KOPT-K1 (cell line): Measurements from ENCODE around the gene MEG3.
A peak's percentile ranks its signal among the peaks of the same experiment; 100 is the strongest.

Source experiments
- H3K27ac ChIP-seq: fragments of 200-600 bp; sonication (generic); 2 replicates; pipeline ENCODE4 v1.5.1; 2016; ENCODE audit warnings: antibody characterized with exemption, mild to moderate bottlenecking, low read depth, low read length; ENCODE audit not compliant: poor library complexity, severe bottlenecking
- H3K36me3 ChIP-seq: fragments of 200-600 bp; sonication (generic); 2 replicates; pipeline ENCODE4 v1.5.1; 2017; ENCODE audit warnings: antibody characterized with exemption, mild to moderate bottlenecking, low read length, moderate library complexity; ENCODE audit not compliant: insufficient read depth
- H3K9me3 ChIP-seq: fragments of 200-600 bp; sonication (generic); 2 replicates; pipeline ENCODE4 v1.5.1; 2017; ENCODE audit warnings: antibody characterized with exemption, low read length, mild to moderate bottlenecking; ENCODE audit not compliant: insufficient read depth, poor library complexity, severe bottlenecking

Gene MEG3

DNA sequence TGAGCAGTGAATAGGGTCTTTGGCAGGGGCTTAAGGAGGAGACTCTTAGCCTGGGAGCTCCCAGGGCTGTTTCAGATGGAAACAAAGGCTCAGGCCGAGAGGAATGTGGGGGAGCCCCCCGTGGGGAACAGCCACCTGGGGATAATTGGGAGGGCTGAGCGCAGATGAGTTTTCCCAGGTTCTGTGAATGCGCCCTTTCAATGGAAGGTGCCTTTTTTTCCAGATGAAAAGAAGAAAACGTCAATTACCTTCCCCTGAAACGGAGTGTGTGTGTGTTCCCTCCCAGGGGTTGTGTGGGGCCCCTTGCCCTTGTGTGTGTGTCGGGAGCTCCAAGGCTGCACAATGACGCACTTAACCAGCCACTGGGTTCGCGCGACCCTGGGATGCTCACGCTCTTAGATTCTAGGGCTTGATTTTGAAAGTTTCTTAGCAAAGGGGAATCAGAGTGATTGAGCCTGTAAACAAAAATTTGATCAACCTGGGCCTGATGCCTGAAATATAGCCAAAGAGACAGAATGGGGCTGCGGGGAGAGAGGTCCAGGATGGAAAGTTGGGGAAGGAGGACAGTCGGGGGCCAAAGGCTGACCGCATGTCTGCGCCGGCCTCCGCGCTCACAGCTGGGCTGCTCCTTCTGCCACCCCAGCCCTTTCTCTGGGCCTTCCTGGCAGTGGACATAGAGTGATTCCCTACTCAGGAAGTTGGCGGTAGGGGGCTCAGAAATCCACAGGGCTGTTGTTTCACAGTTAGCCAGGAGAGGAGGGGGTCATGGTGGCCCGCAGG is 14.6 kb downstream of the MEG3 start:
- no peaks in the 10 kb centered on the region for H3K36me3 ChIP-seq

GRCh38 chr14:100841066-100841760 is 15.3 kb downstream of the MEG3 start:
- Histone ChIP-seq H3K9me3 (no peaks in the 10 kb centered on the region), H3K36me3 (no peaks in the 10 kb centered on the region), H3K27ac (no peak overlapping the region)

More for the DNA sequence above, 14.6 kb downstream of the MEG3 start:
- H3K9me3 ChIP-seq, result no peaks in the 10 kb centered on the region
- H3K27ac ChIP-seq, result no peak overlapping the region

DNA sequence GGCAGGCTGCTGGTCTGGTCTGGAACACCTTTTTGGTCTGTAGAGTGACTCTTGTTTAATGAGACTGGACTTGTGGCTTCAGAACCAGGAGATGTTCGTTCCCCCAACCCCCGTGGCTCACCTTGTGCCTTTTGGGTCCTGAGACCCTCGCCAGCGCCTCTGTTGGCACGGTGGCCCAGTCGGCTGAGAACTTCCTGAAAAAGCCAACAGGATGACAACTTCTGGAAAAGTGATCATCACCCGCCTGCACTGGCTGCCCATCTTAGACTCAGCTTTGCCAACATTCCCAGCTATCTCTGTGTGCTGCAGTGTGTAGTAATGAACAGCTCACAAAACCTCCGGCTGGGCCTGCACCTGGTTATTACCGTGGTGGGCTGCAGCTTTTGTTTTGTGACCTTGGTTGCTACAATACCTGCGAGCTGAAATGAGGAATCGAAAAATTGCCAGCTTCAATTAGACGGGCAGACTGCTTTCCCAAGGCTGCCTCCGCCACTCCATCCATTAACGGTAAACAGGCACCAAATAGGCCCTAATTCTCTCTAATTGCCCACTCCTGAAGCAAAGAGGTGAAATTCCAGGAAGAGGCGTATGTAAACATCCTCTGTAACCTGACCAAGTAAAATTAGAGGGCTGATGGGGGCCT is 16.0 kb downstream of the MEG3 start:
- Histone ChIP-seq H3K27ac (no peak overlapping the region), H3K9me3 (no peaks in the 10 kb centered on the region)

DNA sequence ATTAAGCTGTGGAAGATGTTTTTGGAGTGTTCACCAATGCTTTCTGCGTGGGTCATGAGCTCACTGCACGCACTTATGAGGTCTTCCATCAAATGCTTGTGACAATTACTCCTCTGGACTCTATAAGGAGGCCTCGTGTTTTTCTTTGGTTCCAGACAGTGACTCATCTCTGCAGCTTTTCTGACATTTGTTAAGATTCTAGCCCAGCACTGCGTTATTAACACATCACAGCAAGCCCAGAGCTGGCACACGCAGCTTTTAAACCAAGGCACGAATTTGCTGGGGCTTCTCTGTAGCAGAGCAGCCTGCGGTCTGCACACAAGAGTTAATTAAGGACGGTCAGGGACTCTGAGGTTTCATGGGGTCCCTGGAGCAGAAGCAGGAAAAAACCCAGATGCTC is 16.9 kb downstream of the MEG3 start:
- Histone ChIP-seq H3K9me3 (no peaks in the 10 kb centered on the region), H3K36me3 (no peaks in the 10 kb centered on the region), H3K27ac (no peak overlapping the region)

More for the DNA sequence above, 16.0 kb downstream of the MEG3 start:
- H3K36me3 ChIP-seq, result no peaks in the 10 kb centered on the region

GRCh38 chr14:100844082-100844408 is 18.1 kb downstream of the MEG3 start:
- no peaks in the 10 kb centered on the region for H3K9me3 ChIP-seq
- H3K27ac ChIP-seq, result no peak overlapping the region
- H3K36me3 ChIP-seq, result no peaks in the 10 kb centered on the region

- Histone ChIP-seq H3K27ac (no peak overlapping the region), H3K36me3 (no peaks in the 10 kb centered on the region)
These were observed 18.5 kb downstream of the MEG3 start for GRCh38 chr14:100844421-100844820.

DNA sequence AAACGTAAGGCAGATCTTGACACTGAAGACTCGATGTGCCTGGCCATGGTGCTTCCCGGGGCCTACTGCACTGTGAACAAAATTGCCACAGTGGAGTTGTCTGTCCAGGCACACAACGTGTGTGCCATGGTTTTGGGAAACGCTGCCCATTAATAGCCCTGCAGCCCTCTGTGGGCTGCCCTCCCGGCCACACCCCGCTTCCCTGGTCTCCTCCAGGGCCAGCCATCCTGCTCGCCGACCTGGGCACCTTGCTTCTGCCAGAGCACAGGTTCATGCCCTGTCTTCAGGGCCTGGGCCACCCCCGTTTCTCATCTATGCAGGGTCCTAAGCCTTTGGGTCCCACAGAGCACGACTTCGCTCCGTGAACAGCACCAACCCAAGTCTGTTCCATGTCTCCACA is 18.9 kb downstream of the MEG3 start:
- Histone ChIP-seq H3K27ac (no peak overlapping the region), H3K36me3 (no peaks in the 10 kb centered on the region), H3K9me3 (no peaks in the 10 kb centered on the region)

More at GRCh38 chr14:100844421-100844820, 18.5 kb downstream of the MEG3 start:
- H3K9me3 ChIP-seq, result no peaks in the 10 kb centered on the region

DNA sequence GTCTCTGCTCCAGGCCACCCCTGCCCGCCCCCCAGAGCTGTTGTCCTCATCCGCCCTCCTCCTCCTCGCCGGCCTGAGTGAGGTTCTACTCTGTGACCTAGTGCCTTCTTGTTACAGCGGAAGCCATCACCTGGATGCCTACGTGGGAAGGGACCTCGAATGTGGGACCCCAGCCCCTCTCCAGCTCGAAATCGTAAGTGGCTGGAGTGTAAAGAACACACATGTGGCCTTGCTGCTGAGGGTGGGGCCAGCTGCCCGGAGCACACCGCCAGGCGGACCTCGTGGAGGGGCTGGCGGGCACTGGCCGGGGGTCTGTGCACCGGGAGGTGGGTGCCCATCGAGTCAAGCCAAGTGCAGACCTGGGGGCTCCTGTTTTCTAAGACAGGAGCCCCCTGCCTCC is 19.4 kb downstream of the MEG3 start:
- Histone ChIP-seq H3K27ac (no peak overlapping the region), H3K9me3 (no peaks in the 10 kb centered on the region), H3K36me3 (no peaks in the 10 kb centered on the region)

DNA sequence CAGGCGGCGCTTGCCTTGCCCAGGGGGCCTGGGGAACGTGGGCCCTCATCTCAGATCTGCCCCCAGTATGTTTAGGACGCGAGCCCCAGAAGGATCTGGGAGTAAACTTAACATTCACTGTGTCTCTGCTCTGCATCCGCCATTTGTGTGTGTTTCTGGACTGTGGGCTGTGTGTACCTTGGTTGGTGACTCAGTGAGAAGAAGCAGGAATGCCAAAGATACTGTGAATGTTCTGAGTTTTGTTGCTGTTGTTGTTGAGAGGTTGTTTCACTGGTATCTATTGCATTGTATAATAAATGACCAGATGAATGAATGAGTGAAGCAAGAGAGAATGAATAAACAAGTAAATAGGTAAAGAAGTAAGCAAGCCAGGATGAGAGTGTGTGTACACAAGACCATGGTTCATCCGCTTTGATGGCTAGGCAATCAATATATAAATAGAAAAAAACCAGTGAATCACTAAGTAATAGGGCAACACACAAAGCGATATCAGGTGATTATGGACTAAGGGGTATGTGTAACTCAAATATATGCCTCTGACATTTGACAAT is 20.5 kb downstream of the MEG3 start:
- no peaks in the 10 kb centered on the region for H3K36me3 ChIP-seq
- H3K9me3 ChIP-seq, result no peaks in the 10 kb centered on the region
- H3K27ac ChIP-seq, result no peak overlapping the region

- H3K9me3 ChIP-seq, result no peaks in the 10 kb centered on the region
These were observed 23.3 kb downstream of the MEG3 start for GRCh38 chr14:100849115-100849781.

DNA sequence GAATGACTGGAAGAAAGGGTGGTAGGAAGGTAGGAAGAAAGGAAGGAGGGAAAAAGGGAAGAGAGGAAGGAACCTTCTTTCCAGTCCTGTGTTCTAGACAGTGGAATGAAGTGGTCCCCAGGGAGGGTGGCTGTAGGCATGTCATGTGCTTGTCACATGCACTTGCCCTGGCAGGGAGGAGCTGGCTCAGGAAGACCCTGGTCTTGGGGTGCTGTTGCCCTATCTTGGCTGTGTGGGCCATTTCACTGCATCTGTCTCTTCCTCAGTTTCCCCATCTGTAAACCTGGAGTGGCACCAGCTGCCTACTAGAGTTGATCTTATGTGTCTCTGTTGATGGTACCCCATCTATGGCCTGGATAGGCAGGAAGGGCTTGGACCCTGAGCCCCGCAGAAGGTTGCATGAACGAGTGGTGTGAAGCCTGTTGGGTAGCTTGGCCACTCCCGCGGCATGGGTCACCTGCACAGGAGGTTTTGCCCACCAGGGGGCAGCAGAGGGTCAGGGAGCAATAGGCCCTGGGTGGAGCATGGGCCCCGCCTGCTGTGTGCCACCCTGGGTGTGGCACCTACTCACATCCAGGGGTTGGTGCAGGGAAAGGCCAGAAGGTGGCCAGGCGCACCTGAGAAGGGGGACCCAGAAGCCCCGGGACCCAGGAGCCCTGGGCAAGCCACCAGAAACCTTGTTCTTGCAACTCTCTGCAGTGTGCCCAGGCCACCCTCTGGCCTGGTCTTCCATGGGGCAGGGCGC is 25.1 kb downstream of the MEG3 start:
- H3K27ac ChIP-seq, result no peak overlapping the region
- H3K36me3 ChIP-seq, result no peaks in the 10 kb centered on the region
- no peaks in the 10 kb centered on the region for H3K9me3 ChIP-seq

More at GRCh38 chr14:100849115-100849781, 23.3 kb downstream of the MEG3 start:
- H3K27ac ChIP-seq, result peak overlapping the region; percentile 38
- H3K36me3 ChIP-seq, result no peaks in the 10 kb centered on the region

DNA sequence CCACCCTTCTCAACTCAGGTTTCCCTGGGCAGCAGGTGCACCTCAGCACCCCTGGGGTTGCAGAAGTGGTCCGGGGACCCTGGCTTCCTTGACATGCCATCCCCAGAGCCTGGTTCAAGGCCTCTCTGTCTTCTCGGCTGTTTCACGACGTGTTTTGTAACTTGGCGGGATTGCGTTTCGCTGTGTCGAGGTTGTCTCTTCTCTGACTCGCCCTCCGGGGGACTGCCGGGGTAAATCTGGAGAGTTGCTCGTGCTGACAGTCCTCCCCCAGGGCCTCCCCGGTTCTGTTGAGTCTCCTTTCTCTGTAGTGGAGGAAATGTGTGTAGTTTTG is 25.6 kb downstream of the MEG3 start:
- Histone ChIP-seq H3K27ac (no peak overlapping the region), H3K36me3 (no peaks in the 10 kb centered on the region), H3K9me3 (no peaks in the 10 kb centered on the region)

- Histone ChIP-seq H3K36me3 (no peaks in the 10 kb centered on the region), H3K9me3 (no peaks in the 10 kb centered on the region), H3K27ac (no peak overlapping the region)
These were observed 26.2 kb downstream of the MEG3 start for GRCh38 chr14:100851946-100852620.

GRCh38 chr14:100854435-100854834 is 28.5 kb downstream of the MEG3 start:
- no peaks in the 10 kb centered on the region for H3K9me3 ChIP-seq
- H3K36me3 ChIP-seq, result no peaks in the 10 kb centered on the region
- no peak overlapping the region for H3K27ac ChIP-seq
